GM23338 (cell line): ENCODE measurements around the gene FLYWCH1. TPM values are rescaled to one million over a fixed set of nuclear protein-coding genes. Genes with fewer than 3 reads are reported as not detected.

Experiments used
- EZH2 ChIP-seq: fragments of 200-600 bp; sonication (generic); IDR thresholded peaks from one replicate; pipeline ENCODE4 v1.8.0; 2017; ENCODE audit warnings: antibody characterized with exemption, mild to moderate bottlenecking, low read depth; ENCODE audit not compliant: unreplicated experiment
- JUNB ChIP-seq: IDR thresholded peaks from one replicate; pipeline ENCODE4 v1.6.1; 2016; ENCODE audit warnings: antibody characterized with exemption; ENCODE audit not compliant: unreplicated experiment
- NANOG ChIP-seq: IDR thresholded peaks from 2 replicates; pipeline ENCODE4 v1.6.1; 2016; ENCODE audit warnings: antibody characterized with exemption, borderline replicate concordance
- REST ChIP-seq: IDR thresholded peaks from one replicate; pipeline ENCODE4 v1.6.1; 2018; ENCODE audit warnings: antibody characterized with exemption; ENCODE audit not compliant: unreplicated experiment
- STAT1 ChIP-seq: IDR thresholded peaks from one replicate; pipeline ENCODE4 v1.6.1; 2016; ENCODE audit warnings: antibody characterized with exemption; ENCODE audit not compliant: unreplicated experiment
- ZNF114 ChIP-seq: fragments of 250-450 bp; sonication (Bioruptor Pico); IDR thresholded peaks from 2 replicates; pipeline ENCODE4 v1.5.0; 2020; ENCODE audit warnings: mild to moderate bottlenecking, moderate library complexity
- ZNF331 ChIP-seq: fragments of 250-450 bp; sonication (Bioruptor Pico); IDR thresholded peaks from 2 replicates; pipeline ENCODE4 v1.5.0; 2020; ENCODE audit warnings: low read depth, mild to moderate bottlenecking, moderate library complexity
- ZNF462 ChIP-seq: fragments of 250-450 bp; sonication (Bioruptor Pico); IDR thresholded peaks from 2 replicates; pipeline ENCODE4 v1.5.0; 2020; ENCODE audit warnings: mild to moderate bottlenecking, moderate library complexity
- polyA plus RNA-seq: library from polyadenylated mRNA; unstranded; fragments of >200 nt; fragmentation: Nextera tagmentation; extraction: Ambion mirVana; gene quantifications from 2 replicates; pipeline ENCODE4 v1.2.1, GENCODE V29; 2016
- total RNA-seq: library from RNA; depleted of rRNA; stranded (reverse); fragments of >200 nt; shearing (Covaris generic); gene quantifications from 2 replicates; pipeline ENCODE4 v1.2.3, GENCODE V29; 2014

The FLYWCH1 gene
- total and polyA plus RNA-seq, 2 experiments from 2014 or later = 6.0 to 29.3 TPM

- no peak for TF ChIP-seq ZNF462
- no peak for TF ChIP-seq ZNF114 (CRISPR knock-in tag)
- no peak for TF ChIP-seq EZH2
- TF ChIP-seq JUNB = no peak
- TF ChIP-seq REST = no peak
- TF ChIP-seq ZNF331 = no peak
- no peak for TF ChIP-seq NANOG
- TF ChIP-seq STAT1 = no peak
Observed at GRCh38 chr16:2928796-2929195, 17.1 kb downstream of the FLYWCH1 start (continued).
